ENCODE results near the gene PLCL2. TPM values are rescaled to one million over a fixed set of nuclear protein-coding genes. Genes with fewer than 3 reads are reported as not detected.
A peak's percentile ranks its signal among the peaks of the same experiment; 100 is the strongest.

Gene PLCL2
- total and polyA plus RNA-seq, 2 experiments from 2014 or later, result 1.6 to 9.7 TPM

DNA sequence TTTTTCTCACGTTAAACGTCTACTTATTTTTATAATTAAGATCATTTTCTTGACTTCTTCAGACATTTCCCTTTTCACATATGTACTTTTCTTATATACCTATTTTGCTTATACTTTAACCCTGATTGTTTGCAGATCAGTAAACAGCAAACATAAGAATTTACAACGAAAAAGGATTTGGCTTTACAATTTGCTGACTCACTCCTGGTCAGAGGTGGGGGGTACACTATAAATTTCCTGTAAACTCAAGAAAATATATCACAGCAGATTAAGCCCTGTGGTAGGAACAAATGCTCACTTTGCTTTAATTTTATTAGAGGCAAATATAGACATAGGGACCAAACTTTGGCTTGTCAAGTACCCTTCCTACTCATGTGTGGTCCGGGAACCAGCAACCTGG is 185.0 kb downstream of the PLCL2 start:
- no peaks in the 10 kb centered on the region; the same call in 2 of the 3 replicates for H3K36me3 Mint-ChIP-seq (ENCODE audit: low read depth)
- H3K27ac Mint-ChIP-seq, result peak overlapping the region; percentile 88
- DNase-seq (ENCODE audit: low spot score), result no peak
- H3K9me2 ChIP-seq (ENCODE audit: insufficient read depth), result 0 out of 2 replicates have a peak, but pooled peaks cover 5% of the 10 kb centered on the region
- H2AFZ ChIP-seq, result no peak overlapping the region
- TF ChIP-seq CTCF (conservative IDR thresholded peaks at IDR 0.05; ENCODE audit: low read depth in 2 of 2) (no peak), CREB1 (CRISPR knock-in tag; IDR thresholded peaks at IDR 0.05; ENCODE audit: low read depth) (no peak)
- TF ChIP-seq, protein P1, sequence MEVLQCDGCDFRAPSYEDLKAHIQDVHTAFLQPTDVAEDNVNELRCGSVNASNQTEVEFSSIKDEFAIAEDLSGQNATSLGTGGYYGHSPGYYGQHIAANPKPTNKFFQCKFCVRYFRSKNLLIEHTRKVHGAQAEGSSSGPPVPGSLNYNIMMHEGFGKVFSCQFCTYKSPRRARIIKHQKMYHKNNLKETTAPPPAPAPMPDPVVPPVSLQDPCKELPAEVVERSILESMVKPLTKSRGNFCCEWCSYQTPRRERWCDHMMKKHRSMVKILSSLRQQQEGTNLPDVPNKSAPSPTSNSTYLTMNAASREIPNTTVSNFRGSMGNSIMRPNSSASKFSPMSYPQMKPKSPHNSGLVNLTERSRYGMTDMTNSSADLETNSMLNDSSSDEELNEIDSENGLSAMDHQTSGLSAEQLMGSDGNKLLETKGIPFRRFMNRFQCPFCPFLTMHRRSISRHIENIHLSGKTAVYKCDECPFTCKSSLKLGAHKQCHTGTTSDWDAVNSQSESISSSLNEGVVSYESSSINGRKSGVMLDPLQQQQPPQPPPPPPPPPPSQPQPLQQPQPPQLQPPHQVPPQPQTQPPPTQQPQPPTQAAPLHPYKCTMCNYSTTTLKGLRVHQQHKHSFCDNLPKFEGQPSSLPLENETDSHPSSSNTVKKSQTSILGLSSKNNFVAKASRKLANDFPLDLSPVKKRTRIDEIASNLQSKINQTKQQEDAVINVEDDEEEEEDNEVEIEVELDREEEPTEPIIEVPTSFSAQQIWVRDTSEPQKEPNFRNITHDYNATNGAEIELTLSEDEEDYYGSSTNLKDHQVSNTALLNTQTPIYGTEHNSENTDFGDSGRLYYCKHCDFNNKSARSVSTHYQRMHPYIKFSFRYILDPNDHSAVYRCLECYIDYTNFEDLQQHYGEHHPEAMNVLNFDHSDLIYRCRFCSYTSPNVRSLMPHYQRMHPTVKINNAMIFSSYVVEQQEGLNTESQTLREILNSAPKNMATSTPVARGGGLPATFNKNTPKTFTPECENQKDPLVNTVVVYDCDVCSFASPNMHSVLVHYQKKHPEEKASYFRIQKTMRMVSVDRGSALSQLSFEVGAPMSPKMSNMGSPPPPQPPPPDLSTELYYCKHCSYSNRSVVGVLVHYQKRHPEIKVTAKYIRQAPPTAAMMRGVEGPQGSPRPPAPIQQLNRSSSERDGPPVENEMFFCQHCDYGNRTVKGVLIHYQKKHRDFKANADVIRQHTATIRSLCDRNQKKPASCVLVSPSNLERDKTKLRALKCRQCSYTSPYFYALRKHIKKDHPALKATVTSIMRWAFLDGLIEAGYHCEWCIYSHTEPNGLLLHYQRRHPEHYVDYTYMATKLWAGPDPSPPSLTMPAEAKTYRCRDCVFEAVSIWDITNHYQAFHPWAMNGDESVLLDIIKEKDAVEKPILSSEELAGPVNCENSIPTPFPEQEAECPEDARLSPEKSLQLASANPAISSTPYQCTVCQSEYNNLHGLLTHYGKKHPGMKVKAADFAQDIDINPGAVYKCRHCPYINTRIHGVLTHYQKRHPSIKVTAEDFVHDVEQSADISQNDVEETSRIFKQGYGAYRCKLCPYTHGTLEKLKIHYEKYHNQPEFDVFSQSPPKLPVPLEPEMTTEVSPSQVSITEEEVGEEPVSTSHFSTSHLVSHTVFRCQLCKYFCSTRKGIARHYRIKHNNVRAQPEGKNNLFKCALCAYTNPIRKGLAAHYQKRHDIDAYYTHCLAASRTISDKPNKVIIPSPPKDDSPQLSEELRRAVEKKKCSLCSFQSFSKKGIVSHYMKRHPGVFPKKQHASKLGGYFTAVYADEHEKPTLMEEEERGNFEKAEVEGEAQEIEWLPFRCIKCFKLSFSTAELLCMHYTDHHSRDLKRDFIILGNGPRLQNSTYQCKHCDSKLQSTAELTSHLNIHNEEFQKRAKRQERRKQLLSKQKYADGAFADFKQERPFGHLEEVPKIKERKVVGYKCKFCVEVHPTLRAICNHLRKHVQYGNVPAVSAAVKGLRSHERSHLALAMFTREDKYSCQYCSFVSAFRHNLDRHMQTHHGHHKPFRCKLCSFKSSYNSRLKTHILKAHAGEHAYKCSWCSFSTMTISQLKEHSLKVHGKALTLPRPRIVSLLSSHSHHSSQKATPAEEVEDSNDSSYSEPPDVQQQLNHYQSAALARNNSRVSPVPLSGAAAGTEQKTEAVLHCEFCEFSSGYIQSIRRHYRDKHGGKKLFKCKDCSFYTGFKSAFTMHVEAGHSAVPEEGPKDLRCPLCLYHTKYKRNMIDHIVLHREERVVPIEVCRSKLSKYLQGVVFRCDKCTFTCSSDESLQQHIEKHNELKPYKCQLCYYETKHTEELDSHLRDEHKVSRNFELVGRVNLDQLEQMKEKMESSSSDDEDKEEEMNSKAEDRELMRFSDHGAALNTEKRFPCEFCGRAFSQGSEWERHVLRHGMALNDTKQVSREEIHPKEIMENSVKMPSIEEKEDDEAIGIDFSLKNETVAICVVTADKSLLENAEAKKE (CRISPR knock-in tag; IDR thresholded peaks at IDR 0.05), result no peak
- H3K9me3 Mint-ChIP-seq, result no peaks in the 10 kb centered on the region
- H3K36me3 ChIP-seq (ENCODE audit: insufficient read depth), result no peaks in the 10 kb centered on the region
- H3K27me3 ChIP-seq (ENCODE audit: insufficient read depth), result no peaks in the 10 kb centered on the region
- no peak overlapping the region for H3K4me3 ChIP-seq
- peaks cover 2% of the 10 kb centered on the region for H3K27me3 Mint-ChIP-seq (ENCODE audit: insufficient read depth, low read depth, poor library complexity)
- H3F3A ChIP-seq (replicated peaks; ENCODE audit: low read depth), result no peaks in the 10 kb centered on the region
- no peak overlapping the region for H3K27ac ChIP-seq (ENCODE audit: low read depth)
- no peak for ATAC-seq
- no peak overlapping the region for H3K4me3 Mint-ChIP-seq
- peaks cover 28% of the 10 kb centered on the region for H3K4me1 ChIP-seq (ENCODE audit: insufficient read depth)
- no peaks in the 10 kb centered on the region for H4K20me1 ChIP-seq (replicated peaks; ENCODE audit: insufficient read depth)
- H3K4me2 ChIP-seq, result 0 out of 2 replicates have a peak overlapping the region, but pooled peaks have one; percentile 51
- peaks cover 35% of the 10 kb centered on the region for H3K4me1 Mint-ChIP-seq
- no peaks in the 10 kb centered on the region for H3K79me2 ChIP-seq (replicated peaks; ENCODE audit: insufficient read depth)

All from GM23338 (cell line).